GM18861 (cell line): Measurements from ENCODE around the gene SLC9A9.

Experiments
- ATAC-seq: cut with Tn5 transposase; IDR thresholded peaks from one replicate; pipeline ENCODE4 v1.9.1; 2021; ENCODE audit not compliant: unreplicated experiment

The SLC9A9 gene

GRCh38 chr3:143652118-143652517 lies 196.2 kb downstream of the SLC9A9 start:
- ATAC-seq = no peak

- no peak for ATAC-seq
These were observed 197.4 kb downstream of the SLC9A9 start for GRCh38 chr3:143650827-143651226.

- no peak for ATAC-seq
These were observed 198.1 kb downstream of the SLC9A9 start for GRCh38 chr3:143650120-143650519.

- ATAC-seq = no peak
These were observed 199.6 kb downstream of the SLC9A9 start for GRCh38 chr3:143648708-143649107.

GRCh38 chr3:143648218-143648617 lies 200.1 kb downstream of the SLC9A9 start:
- no peak for ATAC-seq

GRCh38 chr3:143644370-143645089 lies 203.7 kb downstream of the SLC9A9 start:
- no peak for ATAC-seq

GRCh38 chr3:143643905-143644304 lies 204.4 kb downstream of the SLC9A9 start:
- ATAC-seq = no peak

GRCh38 chr3:143640774-143641173 lies 207.5 kb downstream of the SLC9A9 start:
- no peak for ATAC-seq

- ATAC-seq = no peak
These were observed 211.1 kb downstream of the SLC9A9 start for GRCh38 chr3:143637133-143637532.

- no peak for ATAC-seq
These were observed 213.3 kb downstream of the SLC9A9 start for GRCh38 chr3:143634991-143635390.

- ATAC-seq = no peak
These were observed 213.8 kb downstream of the SLC9A9 start for GRCh38 chr3:143634427-143634826.

GRCh38 chr3:143633816-143634215 lies 214.5 kb downstream of the SLC9A9 start:
- no peak for ATAC-seq

- ATAC-seq = no peak
These were observed 218.5 kb downstream of the SLC9A9 start for GRCh38 chr3:143629726-143630125.

GRCh38 chr3:143628971-143629370 lies 219.3 kb downstream of the SLC9A9 start:
- ATAC-seq = no peak

- no peak for ATAC-seq
These were observed 220.9 kb downstream of the SLC9A9 start for GRCh38 chr3:143627336-143627735.

- ATAC-seq = no peak
These were observed 229.0 kb downstream of the SLC9A9 start for GRCh38 chr3:143619231-143619630.

- no peak for ATAC-seq
These were observed 231.2 kb downstream of the SLC9A9 start for GRCh38 chr3:143617050-143617449.

- no peak for ATAC-seq
These were observed 235.0 kb downstream of the SLC9A9 start for GRCh38 chr3:143613226-143613625.

- no peak for ATAC-seq
These were observed 235.7 kb downstream of the SLC9A9 start for GRCh38 chr3:143612541-143612940.

GRCh38 chr3:143608966-143609365 lies 239.3 kb downstream of the SLC9A9 start:
- no peak for ATAC-seq

- no peak for ATAC-seq
These were observed 242.9 kb downstream of the SLC9A9 start for GRCh38 chr3:143605233-143605950.

GRCh38 chr3:143604402-143605185 lies 243.7 kb downstream of the SLC9A9 start:
- ATAC-seq = peak; percentile 70
